Breast epithelium (tissue), 4 donors: ENCODE results near the gene SAMD11. TPM values are rescaled to one million over a fixed set of nuclear protein-coding genes. Genes with fewer than 3 reads are reported as not detected.

ENCODE experiments used
- DNase-seq, 2 donors: peaks; one replicate each; pipeline ENCODE4 v3.0.0-alpha.2; 2019; ENCODE audit warnings: low spot score in 2 of 2
- H3K27ac ChIP-seq, 2 donors: fragments of 200-600 bp; sonication (generic) in 1 of 2; one replicate each; pipeline ENCODE4 v1.5.1; 2016 to 2019; ENCODE audit warnings: mild to moderate bottlenecking in 1 of 2
- H3K27me3 ChIP-seq, 2 donors: fragments of 200-600 bp; sonication (generic) in 1 of 2; one replicate each; pipeline versions ENCODE4 v1.5.1 to v1.6.0; 2017 to 2019; ENCODE audit warnings: control low read depth in 1 of 2, mild to moderate bottlenecking in 1 of 2
- H3K36me3 ChIP-seq: fragments of 200-600 bp; one replicate; pipeline ENCODE4 v1.5.1; 2019
- H3K4me1 ChIP-seq, 2 donors: fragments of 200-600 bp; sonication (generic); one replicate each; pipeline ENCODE4 v1.5.1; 2016 to 2019; ENCODE audit warnings: control low read depth in 1 of 2
- H3K4me3 ChIP-seq, 3 donors: fragments of 200-600 bp; sonication (generic); 1 replicate in 2 of 3; 2 replicates in 1 of 3; pipeline ENCODE4 v1.5.1; 2016 to 2019; ENCODE audit warnings: mild to moderate bottlenecking in 3 of 3, moderate library complexity in 2 of 3
- H3K9me3 ChIP-seq, 2 donors: fragments of 200-600 bp; sonication (generic) in 1 of 2; one replicate each; pipeline ENCODE4 v1.5.1; 2016 to 2019; ENCODE audit warnings: control low read depth in 1 of 2
- CTCF ChIP-seq, 3 donors: fragments of 450-650 bp; IDR thresholded peaks; one replicate each; pipeline ENCODE4 v1.5.1; 2016 to 2017; ENCODE audit warnings: antibody characterized with exemption in 3 of 3, mild to moderate bottlenecking in 3 of 3, moderate library complexity in 3 of 3
- POLR2A ChIP-seq: fragments of 450-650 bp; IDR thresholded peaks from one replicate; pipeline ENCODE4 v1.6.1; 2016; ENCODE audit warnings: antibody characterized with exemption, mild to moderate bottlenecking, moderate library complexity
- POLR2AphosphoS5 ChIP-seq, 3 donors: sonication (generic); formaldehyde crosslinking; IDR thresholded peaks; one replicate each; pipeline ENCODE4 v1.6.1; 2017; ENCODE audit warnings: antibody characterized with exemption in 3 of 3
- intact Hi-C: fragments of 100-400 bp; cut with DNase I; formaldehyde crosslinking; loops from one replicate; pipeline ENCODE4 v1.15.1; 2023; ENCODE audit warnings: low total_unique reads
- total RNA-seq, 3 donors: library from RNA; depleted of rRNA; stranded (reverse); fragments of >200 nt; gene quantifications; one replicate each; pipeline ENCODE4 v1.1.0, GENCODE V29; 2016

Gene SAMD11
- total RNA-seq, 3 donors from 2014 or later, result 0.16 to 23.0 (median 2.9) TPM

- intact Hi-C loops, result loop anchor here (1.0 kb wide), 1 partner anchor 12 kb away; no protein-coding TSS in a partner anchor
- H3K9me3 ChIP-seq, result no peaks in the 10 kb centered on the region
- no peaks in the 10 kb centered on the region for H3K36me3 ChIP-seq
- H3K4me3 ChIP-seq, result peak overlapping the region in 1 of 3 donors; percentile 33
- H3K4me1 ChIP-seq, result peaks cover 21% of the 10 kb centered on the region in 2 donors
- H3K27me3 ChIP-seq, result peaks cover 12 to 83% of the 10 kb centered on the region in 2 donors
- DNase-seq, result no peak
- H3K27ac ChIP-seq, result no peak overlapping the region
- TF ChIP-seq POLR2AphosphoS5 (IDR thresholded peaks at IDR 0.05) (no peak), POLR2A (no peak), CTCF (IDR thresholded peaks at IDR 0.05) (no peak)
Observed at GRCh38 chr1:920521-920920, 3.2 kb upstream of the SAMD11 start.

- no peak for DNase-seq
- Histone ChIP-seq H3K36me3 (no peaks in the 10 kb centered on the region), H3K27me3 (peaks cover 15 to 83% of the 10 kb centered on the region in 2 donors), H3K9me3 (no peaks in the 10 kb centered on the region), H3K4me3 (peak overlapping the region in 1 of 3 donors; percentile 33), H3K27ac (no peak overlapping the region), H3K4me1 (peaks cover 22 to 27% of the 10 kb centered on the region in 2 donors)
- TF ChIP-seq POLR2AphosphoS5 (IDR thresholded peaks at IDR 0.05) (no peak), POLR2A (no peak), CTCF (IDR thresholded peaks at IDR 0.05) (no peak)
- intact Hi-C loops, result no loop called here
Observed at GRCh38 chr1:921011-921837, 2.5 kb upstream of the SAMD11 start.

- intact Hi-C loops, result no loop called here
- peaks cover 16 to 80% of the 10 kb centered on the region in 2 donors for H3K27me3 ChIP-seq
- TF ChIP-seq POLR2A, result no peak
- TF ChIP-seq POLR2AphosphoS5 (IDR thresholded peaks at IDR 0.05), result no peak
- no peak for TF ChIP-seq CTCF (IDR thresholded peaks at IDR 0.05)
- no peaks in the 10 kb centered on the region for H3K9me3 ChIP-seq
- peak overlapping the region; percentile 33 to 70 (median 54) for H3K4me3 ChIP-seq
- no peak overlapping the region for H3K27ac ChIP-seq
- DNase-seq, result no peak
- H3K36me3 ChIP-seq, result no peaks in the 10 kb centered on the region
- peaks cover 22 to 27% of the 10 kb centered on the region in 2 donors for H3K4me1 ChIP-seq
Observed at GRCh38 chr1:923991-924655, 400 bp downstream of the SAMD11 start.

- intact Hi-C loops, result no loop called here
- H3K27me3 ChIP-seq, result peaks cover 14 to 77% of the 10 kb centered on the region in 2 donors
- H3K4me3 ChIP-seq, result peak overlapping the region; percentile 33 to 70 (median 54)
Observed at GRCh38 chr1:924656-925560, 1.2 kb downstream of the SAMD11 start.

More at GRCh38 chr1:924656-925560, 1.2 kb downstream of the SAMD11 start:
- Histone ChIP-seq H3K4me1 (peaks cover 22 to 27% of the 10 kb centered on the region in 2 donors), H3K9me3 (no peaks in the 10 kb centered on the region), H3K36me3 (no peaks in the 10 kb centered on the region), H3K27ac (no peak overlapping the region)
- DNase-seq, result no peak
- TF ChIP-seq CTCF (IDR thresholded peaks at IDR 0.05) (no peak), POLR2AphosphoS5 (IDR thresholded peaks at IDR 0.05) (no peak), POLR2A (no peak)
